ENCODE data around the gene TUBGCP6.

DNA sequence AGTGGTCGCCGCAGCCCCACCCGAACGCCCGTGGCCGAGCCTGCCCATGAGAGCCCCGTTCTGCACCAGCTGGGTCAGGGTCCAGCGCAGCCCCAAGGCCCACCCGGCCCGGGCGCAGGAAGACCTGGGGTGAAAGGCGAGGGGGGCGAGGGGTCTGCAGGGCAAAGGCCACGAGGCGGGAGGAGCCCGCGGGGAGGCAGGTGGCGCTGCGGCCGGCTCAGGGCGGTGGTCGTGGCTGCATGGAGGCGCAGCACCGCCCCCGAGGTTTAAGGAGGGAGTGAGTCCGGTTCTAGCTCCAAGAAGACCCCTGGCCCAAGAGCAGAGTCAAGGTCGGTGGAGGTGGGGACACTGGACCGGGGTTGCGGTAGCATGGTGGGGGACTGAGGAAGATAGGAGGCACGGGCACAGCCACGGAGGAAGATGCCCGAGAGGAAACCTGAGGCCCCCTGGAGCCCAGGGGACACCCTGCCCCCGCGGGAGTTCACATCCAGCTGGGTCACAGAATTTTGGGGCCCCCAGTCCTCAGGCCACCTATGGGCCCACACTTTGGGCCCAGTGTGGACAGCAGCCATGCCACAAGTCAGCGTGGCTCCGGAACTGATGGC is 6.8 kb upstream of the TUBGCP6 start:
- TF ChIP-seq, protein P1, sequence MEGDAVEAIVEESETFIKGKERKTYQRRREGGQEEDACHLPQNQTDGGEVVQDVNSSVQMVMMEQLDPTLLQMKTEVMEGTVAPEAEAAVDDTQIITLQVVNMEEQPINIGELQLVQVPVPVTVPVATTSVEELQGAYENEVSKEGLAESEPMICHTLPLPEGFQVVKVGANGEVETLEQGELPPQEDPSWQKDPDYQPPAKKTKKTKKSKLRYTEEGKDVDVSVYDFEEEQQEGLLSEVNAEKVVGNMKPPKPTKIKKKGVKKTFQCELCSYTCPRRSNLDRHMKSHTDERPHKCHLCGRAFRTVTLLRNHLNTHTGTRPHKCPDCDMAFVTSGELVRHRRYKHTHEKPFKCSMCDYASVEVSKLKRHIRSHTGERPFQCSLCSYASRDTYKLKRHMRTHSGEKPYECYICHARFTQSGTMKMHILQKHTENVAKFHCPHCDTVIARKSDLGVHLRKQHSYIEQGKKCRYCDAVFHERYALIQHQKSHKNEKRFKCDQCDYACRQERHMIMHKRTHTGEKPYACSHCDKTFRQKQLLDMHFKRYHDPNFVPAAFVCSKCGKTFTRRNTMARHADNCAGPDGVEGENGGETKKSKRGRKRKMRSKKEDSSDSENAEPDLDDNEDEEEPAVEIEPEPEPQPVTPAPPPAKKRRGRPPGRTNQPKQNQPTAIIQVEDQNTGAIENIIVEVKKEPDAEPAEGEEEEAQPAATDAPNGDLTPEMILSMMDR (IDR thresholded peaks at IDR 0.05; ENCODE audit: low read depth, low read length), result no peak
- no peak for TF ChIP-seq POLR2A (IDR thresholded peaks at IDR 0.05; ENCODE audit: extremely low read depth, insufficient read length)
- no peak for TF ChIP-seq MYC (IDR thresholded peaks at IDR 0.05; ENCODE audit: low read depth, low read length)
- TF ChIP-seq, protein P2, sequence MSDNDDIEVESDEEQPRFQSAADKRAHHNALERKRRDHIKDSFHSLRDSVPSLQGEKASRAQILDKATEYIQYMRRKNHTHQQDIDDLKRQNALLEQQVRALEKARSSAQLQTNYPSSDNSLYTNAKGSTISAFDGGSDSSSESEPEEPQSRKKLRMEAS (IDR thresholded peaks at IDR 0.05; ENCODE audit: low read depth, low read length), result no peak
